Aorta (tissue), 5 donors: Measurements from ENCODE around the gene AKAP6. TPM values are rescaled to one million over a fixed set of nuclear protein-coding genes. Genes with fewer than 3 reads are reported as not detected.

Experiments used
- ATAC-seq: fragments of 200-7000 bp; cut with Tn5 transposase; one replicate; pipeline ENCODE4 v1.9.1; 2022; ENCODE audit warnings: moderate library complexity; ENCODE audit not compliant: low FRiP score
- DNase-seq, 2 donors: peaks; one replicate each; pipeline ENCODE4 v3.0.0-alpha.2; 2020
- H3K27ac ChIP-seq, 2 donors: one replicate each; pipeline ENCODE4 v1.5.1; 2013; ENCODE audit warnings: low read length in 2 of 2, mild to moderate bottlenecking in 2 of 2, moderate library complexity in 2 of 2, control low read depth in 1 of 2, inconsistent platforms in 1 of 2, low read depth in 1 of 2
- H3K27me3 ChIP-seq, 2 donors: one replicate each; pipeline ENCODE4 v1.6.1; 2013; ENCODE audit warnings: control low read depth in 1 of 2, low read length in 1 of 2, mild to moderate bottlenecking in 1 of 2, moderate library complexity in 1 of 2; ENCODE audit not compliant: insufficient read depth in 2 of 2, control insufficient read depth in 1 of 2
- H3K36me3 ChIP-seq, 2 donors: one replicate each; pipeline ENCODE4 v1.6.1; 2013; ENCODE audit warnings: control low read depth in 1 of 2, low read length in 1 of 2, mild to moderate bottlenecking in 1 of 2; ENCODE audit not compliant: insufficient read depth in 2 of 2, control insufficient read depth in 1 of 2
- H3K4me1 ChIP-seq, 2 donors: one replicate each; pipeline ENCODE4 v1.6.1; 2013; ENCODE audit warnings: low read length in 2 of 2, control low read depth in 1 of 2, mild to moderate bottlenecking in 1 of 2, moderate library complexity in 1 of 2; ENCODE audit not compliant: insufficient read depth in 2 of 2, control insufficient read depth in 1 of 2
- H3K4me3 ChIP-seq, 2 donors: one replicate each; pipeline ENCODE4 v1.5.1; 2013; ENCODE audit warnings: low read length in 2 of 2, control low read depth in 1 of 2, mild to moderate bottlenecking in 1 of 2
- H3K9me3 ChIP-seq: one replicate; pipeline ENCODE4 v1.6.1; 2013; ENCODE audit warnings: mild to moderate bottlenecking, low read length; ENCODE audit not compliant: control insufficient read depth
- WGBS, 2 donors: extraction: QIAGEN DNeasy Blood & Tissue Kit; methylation state at CpG; one replicate each; pipeline ENCODE4 v1.1.7; 2013; 5-methylcytosine and 5-hydroxymethylcytosine counted together
- intact Hi-C, 2 donors: fragments of 100-400 bp; cut with DNase I; formaldehyde crosslinking; loops; one replicate each; pipeline versions ENCODE4 v1.14.2 to v1.15.0; 2022
- polyA plus RNA-seq, 2 donors: library from polyadenylated mRNA; stranded (reverse); fragments of 200-250 nt; gene quantifications; one replicate each; pipeline ENCODE4 v1.2.3, GENCODE V29; 2013
- total RNA-seq, 2 donors: library from RNA; stranded (reverse); fragmentation: NEBNext Ultra II Directional; extraction: Animal tissue kit (Norgen Biotek cat#: 25700); gene quantifications; one replicate each; pipeline ENCODE4 v1.2.1, GENCODE V29; 2021
- donor health status: healthy with polysubstance abuse.
- donor health status: Bipolar disorder and iron deficiency.
- donor health status: DM: no; HTN: no; CAD: no.
- donor health status: DM: no; HTN: no; CAD: no.
- donor health status: DM: yes; HTN: yes; CAD: no.

Gene AKAP6
- total and polyA plus RNA-seq, 4 donors: 7.4 to 211 (median 46.6) TPM

GRCh38 chr14:32826404-32827082, 497.4 kb downstream of the AKAP6 start:
- intact Hi-C loops: loop anchor here (10.0 kb wide), 2 partner anchors 102 to 252 kb away; no protein-coding TSS in a partner anchor
- peaks cover 7% of the 10 kb centered on the region in 2 donors for H3K4me1 ChIP-seq
- no peaks in the 10 kb centered on the region for H3K9me3 ChIP-seq
- no peak for DNase-seq
- 8 to 9% methylated on average over 9 of the region's 9 CpGs for WGBS, 2 donors
- H3K27me3 ChIP-seq: no peaks in the 10 kb centered on the region
- H3K36me3 ChIP-seq: peaks cover under 1 to 8% of the 10 kb centered on the region in 2 donors
- peak overlapping the region in 1 of 2 donors; percentile 44 for H3K27ac ChIP-seq
- H3K4me3 ChIP-seq: peak overlapping the region in 1 of 2 donors; percentile 18
- ATAC-seq: peak; percentile 56

- H3K4me1 ChIP-seq: peaks cover 7% of the 10 kb centered on the region in 2 donors
- peaks cover 0 to 5% of the 10 kb centered on the region in 2 donors for H3K36me3 ChIP-seq
- H3K4me3 ChIP-seq: no peak overlapping the region
- WGBS, 2 donors: 79 to 82% methylated on average over 3 of the region's 3 CpGs
- no peaks in the 10 kb centered on the region for H3K27me3 ChIP-seq
- H3K27ac ChIP-seq: peak overlapping the region in 1 of 2 donors; percentile 28
- intact Hi-C loops: loop anchor here (10.0 kb wide), 2 partner anchors 103 to 253 kb away; no protein-coding TSS in a partner anchor
- no peaks in the 10 kb centered on the region for H3K9me3 ChIP-seq
- DNase-seq (no peak), ATAC-seq (no peak)
Observed at GRCh38 chr14:32827514-32827913, 498.4 kb downstream of the AKAP6 start.

GRCh38 chr14:32835924-32836323, 506.8 kb downstream of the AKAP6 start:
- H3K9me3 ChIP-seq: no peaks in the 10 kb centered on the region
- no peaks in the 10 kb centered on the region for H3K36me3 ChIP-seq
- intact Hi-C loops: no loop called here
- ATAC-seq (no peak), DNase-seq (no peak)
- H3K27ac ChIP-seq: no peak overlapping the region
- H3K4me1 ChIP-seq: no peaks in the 10 kb centered on the region
- H3K27me3 ChIP-seq: no peaks in the 10 kb centered on the region
- 78 to 81% methylated on average over 3 of the region's 3 CpGs for WGBS, 2 donors
- no peak overlapping the region for H3K4me3 ChIP-seq

- H3K4me3 ChIP-seq: no peak overlapping the region
- no peaks in the 10 kb centered on the region for H3K36me3 ChIP-seq
- no peaks in the 10 kb centered on the region for H3K27me3 ChIP-seq
- ATAC-seq (no peak), DNase-seq (no peak)
- H3K4me1 ChIP-seq: peaks cover 0 to 5% of the 10 kb centered on the region in 2 donors
- H3K9me3 ChIP-seq: peaks cover 1% of the 10 kb centered on the region
- H3K27ac ChIP-seq: no peak overlapping the region
- intact Hi-C loops: no loop called here
Observed at GRCh38 chr14:32841698-32842097, 512.6 kb downstream of the AKAP6 start.

- 3 to 8% methylated on average over 2 of the region's 2 CpGs for WGBS, 2 donors
- H3K27ac ChIP-seq: no peak overlapping the region
- intact Hi-C loops: no loop called here
- ATAC-seq (no peak), DNase-seq (no peak)
- H3K4me3 ChIP-seq: no peak overlapping the region
- H3K27me3 ChIP-seq: no peaks in the 10 kb centered on the region
- H3K4me1 ChIP-seq: peaks cover 0 to 5% of the 10 kb centered on the region in 2 donors
- peaks cover 1% of the 10 kb centered on the region for H3K9me3 ChIP-seq
- H3K36me3 ChIP-seq: no peaks in the 10 kb centered on the region
Observed at GRCh38 chr14:32846821-32847365, 517.8 kb downstream of the AKAP6 start.

GRCh38 chr14:32847867-32848266, 518.8 kb downstream of the AKAP6 start:
- no peak for DNase-seq
- H3K36me3 ChIP-seq: no peaks in the 10 kb centered on the region
- peaks cover 0 to 5% of the 10 kb centered on the region in 2 donors for H3K4me1 ChIP-seq
- no peak for ATAC-seq
- no peak overlapping the region for H3K27ac ChIP-seq
- intact Hi-C loops: no loop called here
- 95 to 96% methylated on average over 4 of the region's 4 CpGs for WGBS, 2 donors
- H3K4me3 ChIP-seq: no peak overlapping the region
- H3K27me3 ChIP-seq: no peaks in the 10 kb centered on the region
- H3K9me3 ChIP-seq: no peaks in the 10 kb centered on the region

GRCh38 chr14:32865827-32866376, 536.8 kb downstream of the AKAP6 start:
- WGBS, 2 donors: 69 to 71% methylated on average over 5 of the region's 5 CpGs
- H3K27me3 ChIP-seq: no peaks in the 10 kb centered on the region
- H3K4me1 ChIP-seq: no peaks in the 10 kb centered on the region
- no peaks in the 10 kb centered on the region for H3K9me3 ChIP-seq
- no peak for DNase-seq
- peak; percentile 22 for ATAC-seq
- H3K36me3 ChIP-seq: no peaks in the 10 kb centered on the region
- intact Hi-C loops: no loop called here
- H3K4me3 ChIP-seq: no peak overlapping the region
- H3K27ac ChIP-seq: no peak overlapping the region

- Histone ChIP-seq H3K4me1 (no peaks in the 10 kb centered on the region), H3K36me3 (no peaks in the 10 kb centered on the region), H3K4me3 (no peak overlapping the region), H3K27me3 (no peaks in the 10 kb centered on the region), H3K27ac (no peak overlapping the region), H3K9me3 (no peaks in the 10 kb centered on the region)
- WGBS, 2 donors: 96 to 97% methylated on average over 3 of the region's 3 CpGs
- no peak for DNase-seq
- intact Hi-C loops: no loop called here
- no peak for ATAC-seq
Observed at GRCh38 chr14:32883188-32883587, 554.1 kb downstream of the AKAP6 start.
